HG03432 (cell line): Measurements from ENCODE around the gene TFAM.

Source experiments
- ATAC-seq: cut with Tn5 transposase; IDR thresholded peaks from one replicate; pipeline ENCODE4 v1.9.1; 2021; ENCODE audit warnings: mild to moderate bottlenecking, moderate library complexity; ENCODE audit not compliant: unreplicated experiment

TFAM gene

DNA sequence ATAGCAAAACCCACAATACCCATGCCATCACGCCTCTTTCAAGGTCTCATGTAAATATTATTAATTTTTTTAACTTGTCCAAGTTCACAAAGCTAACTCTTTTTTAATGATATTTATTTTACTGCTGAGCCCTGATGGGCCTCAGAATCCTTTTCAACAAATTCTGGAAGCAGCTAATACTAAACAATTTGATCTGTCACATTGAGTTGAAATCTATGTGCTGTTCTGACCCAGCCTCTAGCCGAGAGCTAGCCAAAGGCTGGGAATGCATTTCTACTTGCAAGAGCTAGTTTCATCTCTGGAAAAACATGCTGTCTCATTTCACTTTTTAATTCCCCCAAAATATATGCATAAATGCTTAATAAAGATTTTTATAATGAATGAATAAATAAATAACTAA lies 47.9 kb downstream of the TFAM start:
- no peak for ATAC-seq

GRCh38 chr10:58433571-58433970 lies 48.4 kb downstream of the TFAM start:
- no peak for ATAC-seq

GRCh38 chr10:58435297-58435985 lies 50.2 kb downstream of the TFAM start:
- no peak for ATAC-seq

- no peak for ATAC-seq
These were observed 50.9 kb downstream of the TFAM start for GRCh38 chr10:58436071-58436470.

DNA sequence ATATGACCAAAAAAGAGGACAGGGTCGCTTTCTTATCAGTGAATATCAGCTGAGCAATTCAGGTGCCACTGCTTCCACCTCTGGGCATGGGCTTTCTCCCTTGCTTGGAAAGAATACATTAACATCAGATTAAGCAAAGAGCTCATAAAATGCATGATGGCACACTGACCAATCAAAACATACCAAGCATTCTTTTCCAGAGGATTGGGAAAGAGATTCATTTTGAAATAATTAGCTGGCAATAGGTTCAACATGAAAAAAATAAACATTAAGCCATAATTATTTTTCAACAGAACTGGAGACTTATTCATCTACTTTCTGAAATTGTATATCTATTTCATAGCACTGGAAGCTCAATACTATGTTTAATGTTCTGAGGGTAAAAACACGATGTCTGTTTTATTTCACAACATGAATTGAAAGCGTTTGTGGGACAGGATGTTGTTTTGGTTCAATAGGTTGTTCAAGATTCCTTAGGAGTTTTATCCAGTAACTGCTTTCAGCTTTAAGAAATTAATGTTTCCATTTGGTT lies 53.2 kb downstream of the TFAM start:
- no peak for ATAC-seq

- ATAC-seq: no peak
These were observed 53.8 kb downstream of the TFAM start for GRCh38 chr10:58438986-58439385.

DNA sequence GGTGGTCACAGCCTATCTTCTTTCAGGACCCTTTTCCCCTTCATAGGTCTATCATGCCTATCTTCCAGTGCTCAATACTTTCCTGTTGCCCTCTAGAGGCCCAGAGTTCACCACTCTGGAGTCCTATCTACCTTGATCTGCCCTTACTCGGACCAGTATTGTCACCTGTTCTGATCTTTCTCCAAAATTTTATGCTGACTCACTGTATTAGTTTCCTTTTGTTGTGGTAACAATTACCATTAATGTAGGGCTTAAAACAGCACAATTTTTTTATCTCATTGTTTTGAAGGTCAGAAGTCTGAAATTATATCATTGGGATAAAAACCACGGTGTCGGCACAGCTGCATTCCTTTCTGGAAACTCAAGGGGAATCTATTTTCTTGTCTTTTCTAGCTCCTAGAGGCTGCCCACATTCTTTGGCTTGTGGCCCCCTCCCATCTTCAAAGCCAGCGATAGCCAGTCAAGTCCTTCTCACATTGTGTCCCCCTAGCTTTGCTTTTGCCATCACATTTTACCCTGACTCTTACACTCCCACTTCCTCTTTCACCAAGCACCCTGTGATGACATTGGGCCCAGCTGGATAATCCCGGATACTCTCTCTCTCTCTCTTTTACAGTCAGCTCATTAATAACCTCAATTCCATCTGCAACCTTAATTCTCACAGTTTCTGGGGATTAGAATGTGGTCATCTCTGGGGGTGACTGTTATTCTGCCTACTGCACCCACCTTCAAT lies 54.6 kb downstream of the TFAM start:
- no peak for ATAC-seq

DNA sequence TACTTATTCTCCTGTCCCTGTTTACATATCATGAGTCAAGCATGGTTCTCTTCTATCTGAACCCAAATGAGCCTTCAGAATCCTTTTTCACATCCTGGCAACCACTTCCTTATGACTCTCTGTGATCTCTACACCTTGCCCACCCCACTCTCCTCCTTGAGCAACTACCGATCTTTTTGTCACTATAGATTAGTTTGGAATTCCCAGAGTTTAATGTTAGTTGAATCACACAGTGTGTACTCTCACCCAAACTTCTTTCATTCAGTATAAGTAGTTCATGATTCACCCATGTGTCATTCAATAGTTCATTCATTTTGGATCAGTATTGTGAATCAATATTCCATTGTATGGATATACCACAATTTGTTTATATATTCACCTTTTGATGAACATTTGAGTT lies 55.3 kb downstream of the TFAM start:
- ATAC-seq: no peak

GRCh38 chr10:58444321-58444720 lies 59.1 kb downstream of the TFAM start:
- no peak for ATAC-seq

DNA sequence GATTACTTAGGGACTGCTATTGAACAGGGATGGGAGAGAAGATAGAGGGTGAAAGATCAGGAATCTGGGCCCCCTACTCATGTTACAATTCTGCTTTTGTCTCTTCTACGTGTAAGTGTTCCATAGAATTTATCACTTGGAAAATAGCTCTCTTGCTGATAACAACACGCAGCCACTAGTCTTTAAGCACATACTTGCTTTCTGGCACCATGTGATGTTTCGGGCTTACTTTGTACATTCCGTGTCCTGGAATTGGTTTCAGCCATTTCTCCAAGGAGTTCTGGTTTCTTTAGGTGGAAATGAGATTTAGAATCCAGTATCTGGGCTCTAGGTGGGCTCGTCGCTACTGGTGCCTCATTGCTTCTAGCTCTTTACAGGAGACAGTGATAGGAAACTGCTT lies 59.7 kb downstream of the TFAM start:
- no peak for ATAC-seq

- no peak for ATAC-seq
These were observed 63.1 kb downstream of the TFAM start for GRCh38 chr10:58448121-58448935.
